Middle frontal gyrus (tissue), 1 donor: ENCODE data around the gene HYPK.
"Not testable (repeated sequence)": the region's sequence is repeated elsewhere in the genome, so short reads cannot be mapped to it uniquely, and the experiment has no call there.

Experiments
- DNase-seq: peaks from one replicate; pipeline ENCODE4 v3.0.0-alpha.2; 2015; ENCODE audit warnings: low spot score; ENCODE audit errors: extremely low spot score

Gene HYPK

GRCh38 chr15:43795197-43795596 lies 5.2 kb upstream of the HYPK start:
- DNase-seq, result no peak

- no peak for DNase-seq
Measured at GRCh38 chr15:43795997-43796396, 4.4 kb upstream of the HYPK start.

GRCh38 chr15:43796566-43796965 lies 3.8 kb upstream of the HYPK start:
- DNase-seq, result no peak

- no peak for DNase-seq
Measured at GRCh38 chr15:43799209-43799944, 1.0 kb upstream of the HYPK start.

GRCh38 chr15:43799945-43800285 lies 484 bp upstream of the HYPK start, which contains the start of gene SERINC4:
SERINC4 (minus strand) TSS chr15:43800220; CDS start chr15:43799986, 234 bp downstream.
- no peak for DNase-seq

- DNase-seq, result not testable (repeated sequence)
Measured at GRCh38 chr15:43802676-43803075, 2.3 kb downstream of the HYPK start.

GRCh38 chr15:43808435-43808950 lies 8.1 kb downstream of the HYPK start:
- no peak for DNase-seq

- DNase-seq, result no peak
Measured at GRCh38 chr15:43808960-43809678, 8.7 kb downstream of the HYPK start.

- DNase-seq, result not testable (repeated sequence)
Measured at GRCh38 chr15:43815064-43815463, 14.7 kb downstream of the HYPK start.

GRCh38 chr15:43821505-43821904 lies 21.1 kb downstream of the HYPK start:
- no peak for DNase-seq

- DNase-seq, result peak; percentile 93
Measured at GRCh38 chr15:43824302-43825246, 24.2 kb downstream of the HYPK start, which contains the start of gene MFAP1. MFAP1 (minus strand) TSS chr15:43824690; CDS start chr15:43824569, 121 bp downstream.

- not testable (repeated sequence) for DNase-seq
Measured at GRCh38 chr15:43825305-43825704, 24.9 kb downstream of the HYPK start.

- no peak for DNase-seq
Measured at GRCh38 chr15:43826029-43826507, 25.7 kb downstream of the HYPK start.

GRCh38 chr15:43826508-43827341 lies 26.3 kb downstream of the HYPK start, which contains the start of gene WDR76:
WDR76 (plus strand) TSS chr15:43827002; CDS start chr15:43827033, 31 bp downstream.
- no peak for DNase-seq

GRCh38 chr15:43828061-43828657 lies 27.8 kb downstream of the HYPK start:
- no peak for DNase-seq

GRCh38 chr15:43829951-43830540 lies 29.6 kb downstream of the HYPK start:
- not testable (repeated sequence) for DNase-seq

- not testable (repeated sequence) for DNase-seq
Measured at GRCh38 chr15:43830691-43831275, 30.4 kb downstream of the HYPK start.

GRCh38 chr15:43831519-43832052 lies 31.2 kb downstream of the HYPK start:
- DNase-seq, result not testable (repeated sequence)

- DNase-seq, result not testable (repeated sequence)
Measured at GRCh38 chr15:43832485-43832884, 32.1 kb downstream of the HYPK start.
